Embryonic facial prominence (tissue), 1 donor: ENCODE results near the gene GC.
"Not testable (repeated sequence)": the region's sequence is repeated elsewhere in the genome, so short reads cannot be mapped to it uniquely, and the experiment has no call there.

Experiments
- DNase-seq: peaks from one replicate; pipeline ENCODE4 v3.0.0-alpha.2; 2016; ENCODE audit errors: extremely low spot score

The GC gene

GRCh38 chr4:71783972-71784371, at the start of gene GC:
GC (minus strand) TSS chr4:71784079; CDS start chr4:71784018, 61 bp downstream.
- DNase-seq: no peak

- no peak for DNase-seq
Observed at GRCh38 chr4:71833232-71833900, 49.5 kb upstream of the GC start.

GRCh38 chr4:71832049-71832448, 48.2 kb upstream of the GC start:
- no peak for DNase-seq

GRCh38 chr4:71830497-71831190, 46.8 kb upstream of the GC start:
- no peak for DNase-seq

- DNase-seq: no peak
Observed at GRCh38 chr4:71828470-71828869, 44.6 kb upstream of the GC start.

GRCh38 chr4:71827826-71828225, 43.9 kb upstream of the GC start:
- DNase-seq: no peak

GRCh38 chr4:71816676-71817303, 32.9 kb upstream of the GC start:
- DNase-seq: no peak

GRCh38 chr4:71814433-71814832, 30.6 kb upstream of the GC start:
- no peak for DNase-seq

- not testable (repeated sequence) for DNase-seq
Observed at GRCh38 chr4:71809805-71810204, 25.9 kb upstream of the GC start.

- DNase-seq: no peak
Observed at GRCh38 chr4:71807469-71807868, 23.6 kb upstream of the GC start.

- not testable (repeated sequence) for DNase-seq
Observed at GRCh38 chr4:71805230-71805629, 21.4 kb upstream of the GC start.

GRCh38 chr4:71804017-71804697, 20.3 kb upstream of the GC start:
- not testable (repeated sequence) for DNase-seq

GRCh38 chr4:71785959-71786358, 2.1 kb upstream of the GC start:
- DNase-seq: no peak

GRCh38 chr4:71784569-71785197, 804 bp upstream of the GC start:
- DNase-seq: no peak

GRCh38 chr4:71777891-71778290, 6.0 kb downstream of the GC start:
- DNase-seq: no peak

- DNase-seq: no peak
Observed at GRCh38 chr4:71775449-71775848, 8.4 kb downstream of the GC start.

GRCh38 chr4:71774136-71774535, 9.7 kb downstream of the GC start:
- no peak for DNase-seq

- no peak for DNase-seq
Observed at GRCh38 chr4:71773004-71773403, 10.9 kb downstream of the GC start.

GRCh38 chr4:71772592-71772991, 11.3 kb downstream of the GC start:
- DNase-seq: no peak

GRCh38 chr4:71771613-71772012, 12.3 kb downstream of the GC start:
- no peak for DNase-seq

- no peak for DNase-seq
Observed at GRCh38 chr4:71769434-71769833, 14.4 kb downstream of the GC start.

- DNase-seq: no peak
Observed at GRCh38 chr4:71768123-71768522, 15.8 kb downstream of the GC start.
